HG02759 (cell line): Measurements from ENCODE around the gene GLA.

Source experiments
- ATAC-seq: cut with Tn5 transposase; IDR thresholded peaks from one replicate; pipeline ENCODE4 v1.9.1; 2021; ENCODE audit warnings: mild to moderate bottlenecking, moderate library complexity; ENCODE audit not compliant: unreplicated experiment

GLA gene

GRCh38 chrX:101398694-101399093, 9.0 kb downstream of the GLA start:
- no peak for ATAC-seq

- ATAC-seq = no peak
These were observed 9.9 kb downstream of the GLA start for GRCh38 chrX:101397779-101398178.

- ATAC-seq = no peak
These were observed 11.9 kb downstream of the GLA start for GRCh38 chrX:101395789-101396188.

- ATAC-seq = no peak
These were observed 13.4 kb downstream of the GLA start for GRCh38 chrX:101394372-101394771.

GRCh38 chrX:101393530-101394305, 14.0 kb downstream of the GLA start:
- ATAC-seq = no peak

GRCh38 chrX:101391831-101392230, 15.9 kb downstream of the GLA start:
- no peak for ATAC-seq

GRCh38 chrX:101390664-101391525, 16.8 kb downstream of the GLA start, which contains the start of gene RPL36A:
TSS of gene RPL36A (plus strand) at chrX:101391011. CDS start at chrX:101391044, 33 bp downstream.
- peak; percentile 84 for ATAC-seq

- ATAC-seq = no peak
These were observed 19.1 kb downstream of the GLA start for GRCh38 chrX:101388604-101389003.

GRCh38 chrX:101386542-101386885, 21.2 kb downstream of the GLA start:
- no peak for ATAC-seq

GRCh38 chrX:101385795-101386541, 21.8 kb downstream of the GLA start, which contains the start of gene BTK:
TSS of gene BTK (minus strand) at chrX:101386191. CDS start at chrX:101375284, 10,907 bp downstream.
- ATAC-seq = peak; percentile 67

GRCh38 chrX:101385026-101385684, 22.6 kb downstream of the GLA start:
- ATAC-seq = no peak

- peak; percentile 79 for ATAC-seq
These were observed 24.0 kb downstream of the GLA start for GRCh38 chrX:101383679-101384205.

GRCh38 chrX:101377547-101377946, 30.2 kb downstream of the GLA start:
- no peak for ATAC-seq

GRCh38 chrX:101370888-101371504, 36.7 kb downstream of the GLA start:
- peak; percentile 75 for ATAC-seq

- ATAC-seq = no peak
These were observed 38.0 kb downstream of the GLA start for GRCh38 chrX:101369687-101370086.

- no peak for ATAC-seq
These were observed 38.9 kb downstream of the GLA start for GRCh38 chrX:101368800-101369199.

GRCh38 chrX:101365301-101365795, 42.4 kb downstream of the GLA start:
- ATAC-seq = no peak

- ATAC-seq = no peak
These were observed 45.0 kb downstream of the GLA start for GRCh38 chrX:101362757-101363156.

- no peak for ATAC-seq
These were observed 45.6 kb downstream of the GLA start for GRCh38 chrX:101362116-101362515.

- ATAC-seq = no peak
These were observed 47.3 kb downstream of the GLA start for GRCh38 chrX:101360390-101360789.
